Gastrocnemius medialis (tissue), 4 donors: Measurements from ENCODE around the gene GPR132. TPM values are rescaled to one million over a fixed set of nuclear protein-coding genes. Genes with fewer than 3 reads are reported as not detected.

Source experiments
- ATAC-seq, 2 donors: fragments of 150-250 bp; one replicate each; pipeline ENCODE4 v1.9.1; 2016
- DNase-seq, 2 donors: peaks; one replicate each; pipeline ENCODE4 v3.0.0-alpha.2; 2019
- H3K27ac ChIP-seq, 4 donors: fragments of 200-600 bp; sonication (generic); 1 replicate in 1 of 4; 2 replicates in 3 of 4; pipeline ENCODE4 v1.5.1; 2016 to 2018; ENCODE audit warnings: mild to moderate bottlenecking in 2 of 4, moderate library complexity in 1 of 4
- H3K27me3 ChIP-seq, 3 donors: fragments of 200-600 bp; sonication (generic) in 2 of 3; 1 replicate in 1 of 3; 2 replicates in 2 of 3; pipeline versions ENCODE4 v1.5.1 to v1.6.0; 2016 to 2019; ENCODE audit warnings: mild to moderate bottlenecking in 1 of 3, moderate library complexity in 1 of 3
- H3K36me3 ChIP-seq, 2 donors: fragments of 200-600 bp; sonication (generic) in 1 of 2; one replicate each; pipeline ENCODE4 v1.5.1; 2017 to 2018
- H3K4me1 ChIP-seq, 2 donors: fragments of 200-600 bp; sonication (generic) in 1 of 2; one replicate each; pipeline ENCODE4 v1.5.1; 2016 to 2017; ENCODE audit warnings: mild to moderate bottlenecking in 2 of 2
- H3K4me3 ChIP-seq, 4 donors: fragments of 200-600 bp; sonication (generic) in 3 of 4; 1 replicate in 1 of 4; 2 replicates in 3 of 4; pipeline ENCODE4 v1.5.1; 2016 to 2019; ENCODE audit warnings: mild to moderate bottlenecking in 2 of 4
- H3K9me3 ChIP-seq, 3 donors: fragments of 200-600 bp; sonication (generic) in 2 of 3; 1 replicate in 1 of 3; 2 replicates in 2 of 3; pipeline ENCODE4 v1.5.1; 2016 to 2019
- POLR2A ChIP-seq, 2 donors: fragments of 450-650 bp; IDR thresholded peaks; one replicate each; pipeline ENCODE4 v1.6.1; 2017; ENCODE audit warnings: antibody characterized with exemption in 2 of 2, mild to moderate bottlenecking in 2 of 2, moderate library complexity in 2 of 2
- in situ Hi-C, 4 donors: fragments of 200-750 bp; cut with MboI; loops; one replicate each; pipeline versions ENCODE4 v1.15.0 to v1.8.0; 2017; ENCODE audit warnings: low sequenced_read_pairs in 4 of 4
- intact Hi-C: fragments of 100-400 bp; cut with DNase I; formaldehyde crosslinking; loops from one replicate; pipeline ENCODE4 v1.15.1; 2023; ENCODE audit warnings: low total_unique reads
- total RNA-seq, 4 donors: library from RNA; depleted of rRNA; stranded (reverse); fragments of >200 nt; gene quantifications; one replicate each; pipeline versions ENCODE4 v1.1.0 to v1.2.3, GENCODE V29; 2016
- TF ChIP-seq, protein P1 (sequence below), 5 experiments: fragments of 450-650 bp in 3 of 5; fragments of 200-600 bp in 2 of 5; sonication (generic) in 2 of 5; IDR thresholded peaks in 4 of 5; conservative IDR thresholded peaks in 1 of 5; 1 replicate in 4 of 5; 2 replicates in 1 of 5; pipeline ENCODE4 v1.5.1; 2016 to 2019; ENCODE audit warnings: antibody characterized with exemption in 5 of 5, mild to moderate bottlenecking in 3 of 5, moderate library complexity in 3 of 5

The GPR132 gene
- total RNA-seq, 4 donors from 2014 or later: 0.07 to 0.61 (median 0.26) TPM

DNA sequence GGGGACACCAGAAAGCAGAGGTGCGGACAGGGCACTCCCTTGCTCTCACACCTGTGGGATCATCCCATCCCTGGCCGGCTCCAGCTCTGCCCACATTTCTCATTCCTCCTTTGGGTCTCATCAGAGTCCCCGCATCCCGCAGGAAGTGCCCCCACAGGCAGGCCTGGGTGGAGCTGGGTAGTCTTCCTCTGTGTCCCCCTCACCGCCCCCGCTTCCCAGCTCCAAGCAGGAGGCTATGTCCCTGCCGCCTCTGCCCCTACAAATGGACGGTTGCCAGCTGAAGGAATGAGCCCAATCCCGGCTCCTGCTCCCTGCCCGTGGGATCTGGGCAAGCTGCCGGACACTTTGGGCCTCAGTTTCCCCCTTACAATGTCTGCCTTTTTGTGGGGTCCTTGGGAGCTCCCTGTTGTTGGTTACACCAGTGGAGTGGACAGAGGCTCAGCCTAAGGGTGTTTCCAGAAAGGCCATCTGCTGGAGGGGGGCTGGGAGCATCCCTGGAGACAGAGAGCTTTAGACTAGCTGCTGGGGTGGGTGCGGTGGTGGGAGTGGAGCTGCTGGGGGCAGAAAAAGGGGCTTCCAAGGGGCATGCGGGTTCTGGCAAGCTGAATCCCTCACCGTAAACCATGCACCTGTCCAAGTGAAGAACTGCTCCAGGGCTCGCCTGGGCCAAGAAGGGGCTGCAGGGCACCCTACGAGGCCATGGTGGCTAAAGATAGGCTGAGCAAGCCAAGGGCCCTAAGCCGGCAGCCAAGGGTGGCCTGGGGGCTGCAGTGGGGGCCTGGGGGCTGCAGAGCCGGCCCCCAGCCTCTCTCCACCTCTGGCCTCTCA lies 7.9 kb upstream of the GPR132 start:
- no peaks in the 10 kb centered on the region for H3K4me1 ChIP-seq
- DNase-seq (no peak), ATAC-seq (no peak)
- H3K27ac ChIP-seq: no peak overlapping the region
- H3K36me3 ChIP-seq: no peaks in the 10 kb centered on the region
- no peak for TF ChIP-seq POLR2A (IDR thresholded peaks at IDR 0.05)
- peaks cover 22 to 25% (median 23%) of the 10 kb centered on the region in 3 donors for H3K27me3 ChIP-seq
- intact Hi-C loops (no loop called here), in situ Hi-C loops (no loop called here)
- no peaks in the 10 kb centered on the region for H3K9me3 ChIP-seq
- no peak overlapping the region for H3K4me3 ChIP-seq

DNA sequence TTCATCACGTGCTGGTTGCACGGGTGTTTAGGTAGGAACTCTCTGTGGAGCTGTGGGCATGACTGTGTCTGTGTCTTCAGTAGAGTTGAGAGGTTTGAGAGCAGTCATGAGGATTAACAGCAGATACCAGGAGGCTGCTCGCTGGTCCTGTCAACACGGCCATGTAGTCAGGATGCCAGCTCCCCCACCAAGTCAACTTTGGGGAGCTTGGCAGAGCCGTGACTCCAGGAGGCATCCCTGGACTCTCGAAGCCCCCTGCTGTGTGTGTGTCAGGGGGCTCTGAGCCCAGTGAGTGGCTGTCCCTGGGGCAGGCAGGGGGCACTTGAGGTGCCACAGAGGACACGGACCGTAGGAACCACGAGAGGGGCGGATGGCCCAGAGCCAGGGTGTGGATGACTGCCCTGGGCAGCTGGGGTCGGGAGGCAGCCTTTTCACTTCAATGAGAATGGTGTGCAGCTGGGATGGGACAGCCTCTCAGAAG lies 7.2 kb upstream of the GPR132 start:
- TF ChIP-seq, protein P1, sequence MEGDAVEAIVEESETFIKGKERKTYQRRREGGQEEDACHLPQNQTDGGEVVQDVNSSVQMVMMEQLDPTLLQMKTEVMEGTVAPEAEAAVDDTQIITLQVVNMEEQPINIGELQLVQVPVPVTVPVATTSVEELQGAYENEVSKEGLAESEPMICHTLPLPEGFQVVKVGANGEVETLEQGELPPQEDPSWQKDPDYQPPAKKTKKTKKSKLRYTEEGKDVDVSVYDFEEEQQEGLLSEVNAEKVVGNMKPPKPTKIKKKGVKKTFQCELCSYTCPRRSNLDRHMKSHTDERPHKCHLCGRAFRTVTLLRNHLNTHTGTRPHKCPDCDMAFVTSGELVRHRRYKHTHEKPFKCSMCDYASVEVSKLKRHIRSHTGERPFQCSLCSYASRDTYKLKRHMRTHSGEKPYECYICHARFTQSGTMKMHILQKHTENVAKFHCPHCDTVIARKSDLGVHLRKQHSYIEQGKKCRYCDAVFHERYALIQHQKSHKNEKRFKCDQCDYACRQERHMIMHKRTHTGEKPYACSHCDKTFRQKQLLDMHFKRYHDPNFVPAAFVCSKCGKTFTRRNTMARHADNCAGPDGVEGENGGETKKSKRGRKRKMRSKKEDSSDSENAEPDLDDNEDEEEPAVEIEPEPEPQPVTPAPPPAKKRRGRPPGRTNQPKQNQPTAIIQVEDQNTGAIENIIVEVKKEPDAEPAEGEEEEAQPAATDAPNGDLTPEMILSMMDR (IDR thresholded peaks at IDR 0.05 in 4 of 5, conservative IDR thresholded peaks at IDR 0.05 in 1 of 5): no peak
- TF ChIP-seq POLR2A (IDR thresholded peaks at IDR 0.05): no peak
- intact Hi-C loops (no loop called here), in situ Hi-C loops (no loop called here)
- ATAC-seq: no peak
- Histone ChIP-seq H3K36me3 (no peaks in the 10 kb centered on the region), H3K4me3 (no peak overlapping the region), H3K27ac (no peak overlapping the region), H3K27me3 (peaks cover 22 to 25% (median 23%) of the 10 kb centered on the region in 3 donors), H3K9me3 (no peaks in the 10 kb centered on the region), H3K4me1 (no peaks in the 10 kb centered on the region)
- DNase-seq: no peak

DNA sequence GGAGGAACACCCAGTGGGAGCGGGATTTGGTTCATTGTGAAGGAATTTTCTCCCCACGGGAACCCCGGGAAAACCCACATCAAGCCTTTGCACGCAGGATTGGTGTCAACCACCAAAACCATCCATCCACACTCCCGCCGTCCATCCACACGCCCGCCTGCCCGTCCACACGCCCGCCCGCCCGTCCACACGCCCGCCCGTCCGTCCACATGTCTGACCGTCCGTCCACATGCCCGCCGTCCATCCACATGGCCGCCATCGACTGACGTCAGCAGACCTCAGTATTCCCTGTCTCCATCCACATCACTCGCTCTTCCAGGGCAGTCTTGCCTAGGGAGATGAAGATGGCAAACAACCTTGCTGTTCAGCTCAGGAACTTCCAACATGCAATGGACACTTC lies 6.7 kb upstream of the GPR132 start:
- DNase-seq: no peak
- no peak for ATAC-seq
- intact Hi-C loops: no loop called here
- Histone ChIP-seq H3K27me3 (peaks cover 22 to 25% (median 23%) of the 10 kb centered on the region in 3 donors), H3K9me3 (no peaks in the 10 kb centered on the region), H3K4me3 (no peak overlapping the region), H3K27ac (no peak overlapping the region), H3K36me3 (no peaks in the 10 kb centered on the region), H3K4me1 (no peaks in the 10 kb centered on the region)
- no peak for TF ChIP-seq POLR2A (IDR thresholded peaks at IDR 0.05)
- TF ChIP-seq, protein P1 (IDR thresholded peaks at IDR 0.05 in 4 of 5, conservative IDR thresholded peaks at IDR 0.05 in 1 of 5): no peak
- in situ Hi-C loops: no loop called here

DNA sequence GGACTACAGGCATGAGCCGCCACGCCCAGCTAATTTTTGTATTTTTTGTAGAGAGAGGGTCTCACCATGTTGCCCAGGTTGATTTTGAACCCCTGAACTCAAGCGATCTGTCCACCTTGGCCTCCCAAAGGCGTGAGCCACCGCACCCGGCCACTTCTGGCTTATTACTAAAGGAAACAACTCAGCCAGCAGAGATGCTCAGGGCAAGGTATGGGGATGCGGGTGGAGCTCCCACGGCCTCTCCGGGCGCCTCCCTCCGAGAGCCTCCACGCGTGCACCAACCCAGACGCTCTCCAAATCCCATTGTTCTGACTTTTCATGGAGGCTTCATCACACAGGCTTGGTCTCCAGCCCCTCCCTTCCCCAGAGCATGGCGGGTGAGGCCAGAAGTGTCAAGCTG lies 6.1 kb upstream of the GPR132 start:
- DNase-seq (no peak), ATAC-seq (no peak)
- Histone ChIP-seq H3K27me3 (peaks cover 22 to 25% (median 23%) of the 10 kb centered on the region in 3 donors), H3K36me3 (no peaks in the 10 kb centered on the region), H3K9me3 (no peaks in the 10 kb centered on the region), H3K4me1 (no peaks in the 10 kb centered on the region), H3K27ac (no peak overlapping the region), H3K4me3 (no peak overlapping the region)
- in situ Hi-C loops: no loop called here
- intact Hi-C loops: no loop called here
- TF ChIP-seq, protein P1 (IDR thresholded peaks at IDR 0.05 in 4 of 5, conservative IDR thresholded peaks at IDR 0.05 in 1 of 5): no peak
- no peak for TF ChIP-seq POLR2A (IDR thresholded peaks at IDR 0.05)

DNA sequence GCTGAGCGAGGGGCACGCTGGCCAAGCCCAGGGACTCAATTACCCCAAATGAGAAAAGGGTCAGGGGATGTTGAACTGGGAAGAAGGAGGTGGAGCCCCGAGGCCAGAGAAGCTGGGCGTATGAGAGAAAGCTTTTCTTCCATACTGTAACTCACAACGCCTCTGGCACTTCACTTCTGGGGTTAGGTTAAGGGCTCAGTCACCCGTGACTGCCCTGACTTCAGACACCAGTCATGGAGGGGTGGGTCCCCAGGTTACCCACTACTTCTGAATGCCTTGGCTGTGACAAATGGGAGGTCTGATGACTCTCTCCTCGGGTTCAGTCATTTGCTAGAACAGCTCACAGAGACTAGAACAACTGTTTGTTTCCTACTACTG lies 5.5 kb upstream of the GPR132 start:
- peaks cover 22 to 25% (median 23%) of the 10 kb centered on the region in 3 donors for H3K27me3 ChIP-seq
- intact Hi-C loops (no loop called here), in situ Hi-C loops (no loop called here)
- ATAC-seq (no peak), DNase-seq (no peak)
- no peaks in the 10 kb centered on the region for H3K9me3 ChIP-seq
- TF ChIP-seq, protein P1 (IDR thresholded peaks at IDR 0.05 in 4 of 5, conservative IDR thresholded peaks at IDR 0.05 in 1 of 5): no peak
- no peak for TF ChIP-seq POLR2A (IDR thresholded peaks at IDR 0.05)
- H3K4me1 ChIP-seq: no peaks in the 10 kb centered on the region
- H3K27ac ChIP-seq: no peak overlapping the region
- no peaks in the 10 kb centered on the region for H3K36me3 ChIP-seq
- H3K4me3 ChIP-seq: no peak overlapping the region
